Activated CD8-positive, alpha-beta memory T cell treated with anti-CD3 and anti-CD28 coated beads, Interleukin-2, amount 50 U/mL, for 1 hour (primary cell): ENCODE data around the gene TMEM132A.
A peak's percentile ranks its signal among the peaks of the same experiment; 100 is the strongest.
"Not testable (repeated sequence)": the region's sequence is repeated elsewhere in the genome, so short reads cannot be mapped to it uniquely, and the experiment has no call there.

Source experiments
- DNase-seq: peaks from one replicate; pipeline ENCODE4 v3.0.0-alpha.2; 2020; ENCODE audit errors: extremely low read depth

The TMEM132A gene

DNA sequence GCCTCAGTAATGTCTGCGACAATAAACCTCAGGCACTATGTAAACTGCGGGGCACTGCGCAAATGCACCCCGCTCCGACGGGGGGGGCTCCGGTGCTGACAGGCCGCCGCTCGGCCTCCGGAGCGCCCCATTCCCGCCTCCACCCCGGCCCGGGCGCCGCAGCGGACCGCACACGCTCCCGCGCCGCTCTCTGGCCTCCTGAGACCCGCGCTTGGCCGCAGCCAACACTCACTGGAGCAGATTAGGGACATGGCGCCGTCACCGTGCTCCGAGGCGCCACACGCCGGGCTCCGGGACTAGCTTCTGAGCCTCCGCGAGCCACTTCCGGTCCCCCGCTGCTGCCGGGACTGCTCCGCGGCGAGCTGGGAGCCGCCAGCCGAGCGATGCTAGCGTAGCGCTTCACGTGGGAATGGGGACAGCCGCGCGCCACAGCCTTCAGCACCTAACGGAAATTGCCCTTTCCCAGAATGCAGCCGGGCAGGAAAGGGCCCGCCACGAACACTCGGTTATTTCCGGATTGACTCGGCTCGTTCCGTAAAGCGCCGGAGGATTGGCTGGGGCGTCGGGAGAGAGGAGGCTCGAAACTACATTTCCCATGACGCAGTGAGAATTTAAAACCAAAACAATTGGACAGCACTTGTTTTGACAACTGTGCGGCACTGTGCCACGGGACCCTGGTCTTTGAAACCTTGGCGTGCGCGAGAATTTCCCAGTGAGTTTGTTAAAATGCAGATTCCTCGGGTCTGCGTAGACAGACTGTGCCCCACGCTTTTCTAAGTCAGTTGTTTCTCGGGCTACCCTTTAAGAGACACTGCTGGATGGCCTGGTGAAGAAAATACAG lies 17.9 kb upstream of the TMEM132A start, which contains the start of gene PRPF19:
Gene PRPF19 (minus strand): TSS at position 454 of the 841 bp plus-strand sequence. CDS start 203 bp downstream, at position 251.
- peak; percentile 90 for DNase-seq

DNA sequence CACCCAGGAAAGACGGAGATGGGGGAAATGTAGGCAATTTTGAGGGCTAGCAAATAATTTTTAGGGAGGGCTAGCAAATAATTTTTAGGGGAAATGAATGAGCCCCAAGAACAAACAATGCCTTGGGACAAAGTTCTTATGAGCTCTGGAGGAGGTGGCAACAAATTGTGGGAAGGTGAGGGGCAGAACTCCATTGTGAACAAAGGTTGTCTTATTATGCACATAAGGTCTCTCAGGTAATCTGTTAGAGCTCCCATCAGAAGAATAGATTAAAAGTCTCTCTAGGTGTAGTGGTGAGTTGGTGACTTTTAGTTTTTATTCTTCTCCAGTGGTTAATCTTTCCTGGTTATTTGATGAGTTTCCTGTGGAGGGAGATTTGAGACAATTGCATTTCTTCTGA lies 15.5 kb upstream of the TMEM132A start:
- no peak for DNase-seq

DNA sequence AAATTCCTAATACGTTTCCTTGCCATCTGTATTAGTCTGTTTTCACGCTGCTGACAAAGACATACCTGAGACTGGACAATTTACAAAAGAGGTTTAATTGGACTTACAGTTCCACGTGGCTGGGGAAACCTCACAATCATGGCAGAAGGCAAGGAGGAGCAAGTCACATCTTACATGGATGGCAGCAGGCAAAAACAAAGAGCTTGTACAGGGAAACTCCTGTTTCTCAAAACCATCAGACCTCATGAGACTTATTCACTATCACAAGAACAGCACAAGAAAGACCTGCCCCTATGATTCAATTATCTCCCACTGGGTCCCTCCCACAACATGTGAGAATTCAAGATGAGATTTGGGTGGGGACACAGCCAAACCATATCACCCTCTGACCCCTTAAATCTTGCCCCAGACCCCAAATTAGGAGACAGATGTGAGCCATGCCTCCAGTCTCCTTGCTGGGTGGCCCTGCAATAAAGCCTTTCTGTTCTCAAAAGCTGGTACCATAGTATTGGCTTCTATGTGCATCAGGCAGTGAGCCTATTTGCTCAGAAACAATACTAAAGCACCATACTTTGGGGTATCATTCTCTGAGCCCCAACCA lies 14.5 kb upstream of the TMEM132A start:
- not testable (repeated sequence) for DNase-seq

DNA sequence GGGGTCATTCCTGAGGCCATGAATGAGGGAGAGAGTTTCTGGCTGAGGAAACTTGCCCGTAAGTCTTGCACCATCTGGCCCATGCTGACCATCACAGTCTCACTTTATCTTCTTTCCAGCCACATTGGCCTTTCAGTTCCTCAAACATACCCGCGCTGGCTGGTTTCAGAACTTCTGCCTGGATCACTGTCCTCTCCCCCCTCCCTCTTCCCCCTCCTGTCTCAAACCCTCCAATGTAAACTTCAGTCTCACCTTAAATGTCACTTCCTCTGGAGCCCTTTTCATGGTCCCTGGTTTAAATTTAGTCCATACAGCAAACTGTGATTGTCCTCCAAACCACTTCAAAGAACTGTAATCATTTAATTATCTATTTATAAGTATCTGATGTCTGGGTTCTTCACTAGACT lies 14.0 kb upstream of the TMEM132A start:
- DNase-seq, result no peak

DNA sequence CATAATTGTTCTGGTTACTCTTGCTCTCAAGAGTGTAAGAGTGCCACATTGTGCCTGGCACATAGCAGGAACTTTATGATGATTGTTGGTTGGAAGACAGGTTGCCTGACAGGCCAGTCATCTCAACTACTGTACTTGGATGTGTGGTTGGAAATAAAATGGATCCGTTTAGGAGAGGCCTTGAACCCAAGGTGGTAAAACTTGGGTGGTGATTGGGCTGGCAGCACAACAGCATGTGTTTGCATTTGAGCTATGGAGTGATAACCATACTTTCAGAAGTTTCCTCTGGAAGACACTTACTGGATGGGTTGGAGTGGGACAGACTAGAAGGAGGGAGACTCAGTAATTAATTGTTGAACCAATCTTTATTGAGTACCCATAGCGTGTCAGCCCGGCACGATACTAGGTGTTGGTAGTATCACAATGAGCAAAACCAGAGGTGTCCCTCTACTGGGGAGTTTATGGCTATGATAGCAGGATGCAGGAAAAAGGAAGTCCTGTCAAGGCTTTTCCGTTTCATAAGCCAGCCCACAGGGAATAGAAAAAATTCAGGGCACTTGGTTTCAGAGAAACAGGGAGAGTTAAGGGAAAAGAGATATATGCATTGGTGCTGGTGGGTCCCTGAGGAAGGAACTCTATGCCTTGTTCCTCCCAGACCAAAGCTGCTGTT lies 13.4 kb upstream of the TMEM132A start:
- no peak for DNase-seq

DNA sequence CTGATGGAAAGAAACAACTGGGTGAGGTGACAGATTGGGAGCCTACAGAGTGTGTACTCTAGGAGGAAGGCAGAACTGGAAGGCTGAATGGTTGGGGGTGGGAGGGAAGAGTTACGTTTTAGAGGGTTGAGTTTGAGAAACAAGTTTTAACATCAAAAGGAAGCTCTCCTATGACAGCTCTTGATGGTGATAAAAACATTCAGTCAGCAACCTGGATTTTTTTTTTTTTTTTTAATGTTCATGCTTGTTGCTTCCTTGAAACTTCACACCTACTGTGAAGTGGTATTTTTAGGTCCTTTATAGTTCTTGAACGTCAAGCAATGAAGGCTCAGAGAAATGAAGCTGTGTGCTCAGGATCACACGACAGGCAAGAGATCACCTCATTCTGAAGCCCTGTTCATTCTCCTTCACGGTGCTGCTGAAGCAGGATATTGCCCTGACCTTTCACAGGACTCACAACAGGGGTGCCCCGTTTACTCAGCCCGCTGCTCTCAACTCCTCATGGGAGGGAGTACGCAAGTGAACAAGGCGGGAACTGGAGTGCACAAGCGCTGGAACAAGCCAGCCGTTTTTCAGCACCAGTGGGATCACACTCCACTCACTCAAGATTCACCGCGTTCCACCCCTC lies 11.9 kb upstream of the TMEM132A start:
- no peak for DNase-seq

DNA sequence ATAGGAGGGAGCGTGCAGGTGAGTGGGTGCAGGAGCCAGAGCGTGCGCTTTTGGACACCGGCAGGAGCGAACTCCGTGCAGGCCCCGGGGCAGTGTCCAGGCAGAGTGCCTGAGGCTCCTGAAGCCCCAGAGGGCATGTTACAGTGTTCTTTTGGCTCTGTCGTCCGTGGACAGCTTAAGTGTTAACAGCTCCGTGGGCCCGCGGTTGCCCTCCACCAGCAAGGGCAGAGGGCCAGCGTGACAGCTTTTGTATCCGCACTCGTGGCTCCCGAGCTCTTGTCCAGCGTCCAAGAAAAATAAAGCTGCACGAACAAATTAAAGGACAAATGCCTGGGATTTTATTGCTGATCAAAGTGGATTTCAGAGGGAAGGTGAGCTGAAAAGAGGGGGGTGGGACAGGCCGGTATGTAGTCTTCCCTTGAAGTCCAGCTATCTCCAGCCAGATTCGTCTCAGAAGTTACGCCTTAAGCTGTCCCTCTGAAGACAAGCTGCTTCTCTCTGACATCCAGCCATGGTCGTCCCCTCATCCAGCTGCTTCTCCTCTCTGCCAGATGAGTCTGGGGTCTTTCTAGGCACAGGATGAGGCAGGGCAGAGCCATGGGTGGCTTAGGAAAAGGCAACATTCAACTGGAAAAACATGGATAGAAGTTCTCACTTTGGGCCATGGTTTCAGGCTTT lies 11.3 kb upstream of the TMEM132A start:
- DNase-seq, result no peak

DNA sequence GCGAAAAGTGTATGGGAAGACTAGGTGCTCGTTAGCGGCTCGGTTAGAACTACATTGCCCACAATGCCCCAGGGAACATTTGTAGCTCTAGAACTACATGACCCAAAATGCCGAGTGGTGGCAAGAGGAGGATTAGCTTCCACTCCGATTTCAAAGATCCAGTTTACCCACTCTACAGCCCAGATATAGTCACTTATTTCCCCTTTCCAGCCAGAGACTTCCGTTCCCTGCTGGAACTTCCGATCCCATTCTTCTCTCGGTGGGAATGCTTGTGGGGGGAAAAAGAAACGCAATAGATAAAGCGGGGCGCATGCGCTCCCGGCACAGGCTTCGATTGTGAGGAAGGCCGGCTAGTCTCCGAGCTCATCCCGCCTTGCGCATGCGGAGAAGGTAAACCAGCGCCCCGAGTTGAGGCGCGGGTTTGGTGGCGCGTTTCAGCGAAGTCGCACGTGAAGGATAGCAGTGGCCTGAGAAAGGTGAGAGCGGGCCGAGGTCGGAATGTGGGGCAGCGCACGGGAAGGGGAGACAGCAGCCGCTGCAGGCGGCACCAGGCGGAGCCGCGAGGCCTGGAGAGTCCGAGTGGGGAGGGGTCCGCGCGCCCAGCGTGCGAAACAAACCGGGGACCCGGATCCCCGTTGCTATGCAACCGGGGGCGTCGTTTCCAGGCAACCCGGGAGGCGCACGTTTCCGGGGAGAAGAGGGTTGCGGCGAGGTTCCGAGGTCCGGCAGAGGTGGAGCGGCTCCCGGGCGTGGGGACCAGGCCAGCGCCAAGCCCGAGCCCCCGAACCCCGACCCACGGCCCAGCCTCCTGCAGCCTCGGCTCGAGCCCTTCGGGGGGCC lies 10.2 kb upstream of the TMEM132A start, which contains the start of gene TMEM109:
Gene TMEM109 (plus strand): TSS at position 366 of the 840 bp plus-strand sequence. CDS start 5,536 bp downstream, outside the sequence.
- peak; percentile 70 for DNase-seq

DNA sequence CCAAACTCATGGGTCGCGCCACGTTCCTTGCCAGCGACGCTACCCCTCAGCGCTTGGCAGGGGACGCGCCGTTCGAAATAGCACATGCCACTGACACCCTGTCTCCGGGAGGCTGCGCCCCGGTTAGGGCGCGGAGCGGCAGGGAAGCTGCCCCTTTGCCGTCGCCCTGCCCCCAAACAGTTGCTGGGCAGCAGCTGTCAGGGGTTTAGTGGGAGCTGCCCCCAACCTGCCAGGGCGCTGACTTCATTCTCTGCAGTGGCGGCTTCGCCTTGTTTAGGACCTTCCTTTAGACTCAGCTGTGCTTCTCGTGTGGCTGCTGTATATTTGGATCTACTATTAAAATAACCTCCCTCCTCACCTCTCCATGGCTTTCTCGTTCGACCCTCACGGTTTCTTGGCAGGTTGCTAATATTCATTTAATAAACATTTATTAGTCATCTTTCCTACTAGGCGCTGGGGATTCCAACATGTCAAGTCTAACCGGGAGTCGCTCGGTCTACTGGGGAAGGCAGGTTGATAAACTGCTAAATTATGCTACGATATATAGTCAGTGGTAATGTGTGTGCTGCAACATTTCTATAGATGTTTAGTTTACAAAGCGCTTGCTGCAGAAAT lies 9.5 kb upstream of the TMEM132A start:
- DNase-seq, result no peak

DNA sequence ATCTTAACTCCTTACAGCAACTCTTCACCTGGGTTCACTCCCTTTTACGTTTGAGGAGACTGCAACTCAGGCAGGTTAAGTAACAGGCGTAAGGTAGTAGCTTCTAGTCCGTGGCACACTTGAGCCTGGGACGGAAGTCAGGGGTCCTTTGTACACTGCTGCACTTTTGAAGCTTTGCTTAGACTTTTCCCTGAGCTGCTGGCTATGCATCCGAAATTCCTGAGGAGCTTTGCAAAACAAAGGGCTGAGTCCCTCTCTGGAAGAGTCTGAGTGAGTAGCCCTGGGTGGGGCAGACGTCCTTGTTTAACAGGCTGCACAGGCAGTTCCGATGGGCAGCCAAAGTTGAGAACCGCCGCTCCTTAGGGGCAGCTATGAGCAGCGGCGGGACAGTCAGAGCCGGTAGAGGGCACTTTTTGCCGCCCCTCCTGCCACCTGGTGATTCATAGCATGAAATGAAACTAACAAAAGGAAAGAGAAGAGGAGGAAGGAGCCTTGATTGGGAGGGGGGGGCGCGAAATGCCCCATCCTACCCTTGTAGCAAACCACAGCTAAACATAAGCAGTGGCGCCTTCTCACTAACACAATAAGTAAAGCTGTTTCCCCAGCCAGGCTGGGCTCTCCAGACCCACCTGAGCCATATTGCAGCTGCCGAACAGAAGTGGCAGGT lies 8.9 kb upstream of the TMEM132A start:
- DNase-seq, result peak; percentile 41

DNA sequence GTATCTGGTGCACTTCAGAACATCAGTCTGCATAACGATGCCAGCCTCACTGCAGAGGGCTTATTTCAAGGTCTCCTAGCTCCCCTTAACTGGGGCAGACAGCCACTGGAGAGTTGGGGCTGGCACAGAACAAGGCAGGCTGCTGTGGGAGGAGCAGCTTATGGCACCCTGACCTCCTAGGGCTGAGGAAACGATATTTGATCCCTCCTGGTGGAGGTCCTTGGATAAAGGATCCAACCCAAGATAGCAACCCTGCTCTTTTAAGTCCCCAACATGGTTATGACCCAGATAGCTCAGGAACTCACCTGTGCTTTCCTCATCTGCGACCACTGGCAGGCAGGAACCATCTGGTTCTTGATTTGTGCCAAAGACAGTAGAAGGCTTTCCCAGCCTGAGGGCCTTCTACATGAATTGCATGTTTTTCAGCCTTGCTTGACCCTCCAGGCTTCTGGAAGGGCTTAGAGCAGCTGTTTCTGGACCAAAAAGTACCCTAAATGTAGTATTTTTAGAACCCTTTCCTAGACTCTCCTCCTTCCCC lies 7.5 kb upstream of the TMEM132A start:
- no peak for DNase-seq

DNA sequence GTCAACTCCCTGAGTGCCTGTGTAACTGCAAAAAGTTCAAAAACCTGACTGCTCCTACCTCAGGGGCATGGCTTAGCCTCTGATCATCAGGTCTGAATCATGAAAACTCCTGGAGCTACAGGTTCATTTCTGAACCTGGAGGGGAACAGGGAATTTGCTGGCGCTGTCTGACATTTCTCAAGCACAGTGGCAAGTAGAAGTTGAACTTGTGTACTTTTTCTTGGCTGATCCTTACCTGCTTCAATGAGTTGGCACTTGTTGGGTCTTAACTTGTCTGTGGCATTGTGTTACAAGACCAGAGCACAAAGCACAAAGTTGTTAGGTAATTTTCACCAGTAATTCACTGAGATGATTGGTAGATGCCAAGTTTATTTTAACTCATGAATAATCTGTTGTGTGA lies 7.0 kb upstream of the TMEM132A start:
- DNase-seq, result no peak

DNA sequence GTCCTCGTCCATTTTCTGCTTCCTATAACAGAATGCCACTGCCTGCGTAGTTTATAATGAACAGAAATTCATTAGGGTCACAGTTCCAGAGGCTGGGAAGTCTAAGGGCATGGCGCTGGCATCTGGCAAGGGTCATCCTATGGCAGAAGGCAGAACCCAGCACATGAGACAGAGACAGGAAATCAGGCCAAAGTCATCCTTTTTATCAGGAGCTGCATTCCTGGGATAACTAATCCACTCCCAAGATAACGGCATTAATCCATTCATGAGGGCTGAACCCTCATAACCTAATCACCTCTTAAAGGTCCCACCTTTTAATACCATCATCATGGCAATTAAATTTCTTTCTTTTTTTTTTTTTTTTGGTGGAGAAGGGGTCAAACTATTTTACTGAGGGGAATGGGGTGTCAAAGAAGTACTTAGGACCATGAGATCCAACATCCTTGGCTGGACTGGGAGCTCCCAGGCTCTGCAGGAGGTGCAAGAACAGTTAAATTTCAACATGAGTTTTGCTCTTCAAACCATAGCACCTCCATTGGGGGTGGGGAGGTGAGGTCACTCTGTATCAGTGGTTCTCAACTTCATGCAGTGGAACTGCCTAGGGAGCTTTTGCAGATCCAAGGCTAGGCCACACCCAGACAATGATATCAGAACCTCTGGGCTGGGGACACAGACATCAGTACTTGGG lies 5.9 kb upstream of the TMEM132A start:
- no peak for DNase-seq

DNA sequence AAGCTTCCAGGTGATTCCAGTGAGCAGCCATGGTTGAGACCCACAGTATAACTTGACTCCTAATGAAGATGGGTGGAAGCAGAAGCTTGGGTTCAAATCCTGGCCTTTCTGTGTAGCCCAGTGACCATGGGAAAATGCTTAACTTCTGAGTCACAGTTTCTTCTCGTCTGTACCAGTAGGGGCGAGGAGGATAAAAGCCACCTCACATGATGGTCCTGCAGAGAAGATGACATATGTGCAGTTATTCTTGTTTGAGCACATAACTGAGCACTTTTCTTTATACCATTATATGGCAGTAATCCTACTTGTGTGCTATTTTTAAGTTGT lies 5.4 kb upstream of the TMEM132A start:
- no peak for DNase-seq

DNA sequence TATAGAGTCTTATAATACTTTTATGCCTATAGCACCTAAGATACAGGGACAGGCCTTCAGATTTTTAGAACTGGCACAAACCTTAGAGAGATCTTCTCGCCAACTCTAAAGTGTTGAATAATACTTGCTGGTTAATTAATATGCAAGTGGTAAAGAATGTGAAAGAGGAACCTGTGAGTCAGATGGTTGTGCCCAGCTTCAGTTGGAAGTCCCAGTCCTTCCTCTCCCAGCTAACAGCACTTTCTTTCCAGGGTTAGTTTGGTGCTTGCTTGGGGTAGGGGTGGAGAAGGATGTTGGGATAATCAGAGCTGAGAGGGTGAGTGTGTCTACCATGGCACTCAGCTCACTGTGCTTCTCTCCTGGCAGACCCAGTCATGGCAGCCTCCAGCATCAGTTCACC lies 4.9 kb upstream of the TMEM132A start:
- no peak for DNase-seq

DNA sequence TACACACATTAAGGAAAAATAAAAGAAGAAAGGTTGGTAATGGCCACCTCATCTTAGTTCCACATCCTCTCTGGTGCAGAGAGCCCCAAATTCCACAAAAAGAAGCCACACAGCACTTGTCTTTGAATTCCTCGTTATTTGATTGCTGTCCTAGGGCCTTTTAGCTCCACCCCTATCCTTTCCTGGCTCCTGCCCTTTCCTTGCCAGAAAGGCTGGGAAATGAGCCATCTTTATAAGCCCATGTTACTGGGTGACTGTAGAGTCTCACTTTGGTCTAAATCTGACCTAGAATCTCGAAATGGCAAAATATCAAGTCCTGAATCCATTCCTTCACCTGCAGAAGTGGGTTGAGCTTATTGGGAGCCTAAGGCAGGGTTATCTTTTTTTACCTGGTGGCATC lies 4.3 kb upstream of the TMEM132A start:
- DNase-seq, result no peak

DNA sequence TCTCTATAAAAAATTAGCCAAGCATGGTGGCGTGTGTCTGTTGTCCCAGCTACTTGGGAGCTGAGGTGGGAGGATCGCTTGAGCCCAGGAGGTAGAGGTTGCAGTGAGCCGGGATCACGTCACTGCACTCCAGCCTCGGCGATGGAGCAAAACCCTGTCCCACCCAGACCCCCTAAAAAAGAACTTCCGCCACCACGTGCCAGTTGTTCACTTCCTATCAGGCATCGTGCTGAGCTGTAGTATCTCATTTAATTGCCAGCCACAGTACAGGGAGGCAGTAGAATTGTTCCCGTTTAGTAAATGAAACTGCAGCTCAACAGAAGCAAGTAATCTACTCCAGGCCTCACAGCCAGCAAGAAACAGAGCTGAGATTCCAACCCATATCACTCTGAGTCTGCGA lies 3.0 kb upstream of the TMEM132A start:
- DNase-seq, result no peak

DNA sequence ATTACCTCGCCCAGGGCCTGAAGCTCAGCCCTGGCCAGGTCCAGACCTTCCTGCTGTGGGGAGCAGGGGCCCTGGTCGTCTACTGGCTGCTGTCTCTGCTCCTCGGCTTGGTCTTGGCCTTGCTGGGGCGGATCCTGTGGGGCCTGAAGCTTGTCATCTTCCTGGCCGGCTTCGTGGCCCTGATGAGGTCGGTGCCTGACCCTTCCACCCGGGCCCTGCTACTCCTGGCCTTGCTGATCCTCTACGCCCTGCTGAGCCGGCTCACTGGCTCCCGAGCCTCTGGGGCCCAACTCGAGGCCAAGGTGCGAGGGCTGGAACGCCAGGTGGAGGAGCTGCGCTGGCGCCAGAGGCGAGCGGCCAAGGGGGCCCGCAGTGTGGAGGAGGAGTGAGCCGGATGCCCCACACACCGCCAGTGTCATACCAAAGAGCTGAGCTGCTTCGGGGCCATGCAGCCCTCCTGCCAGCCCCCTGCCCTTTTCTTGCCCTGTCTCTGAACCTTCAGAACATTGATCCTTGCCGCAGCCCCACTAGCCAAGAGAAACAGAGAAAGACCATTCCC lies 2.4 kb upstream of the TMEM132A start:
- DNase-seq, result no peak

DNA sequence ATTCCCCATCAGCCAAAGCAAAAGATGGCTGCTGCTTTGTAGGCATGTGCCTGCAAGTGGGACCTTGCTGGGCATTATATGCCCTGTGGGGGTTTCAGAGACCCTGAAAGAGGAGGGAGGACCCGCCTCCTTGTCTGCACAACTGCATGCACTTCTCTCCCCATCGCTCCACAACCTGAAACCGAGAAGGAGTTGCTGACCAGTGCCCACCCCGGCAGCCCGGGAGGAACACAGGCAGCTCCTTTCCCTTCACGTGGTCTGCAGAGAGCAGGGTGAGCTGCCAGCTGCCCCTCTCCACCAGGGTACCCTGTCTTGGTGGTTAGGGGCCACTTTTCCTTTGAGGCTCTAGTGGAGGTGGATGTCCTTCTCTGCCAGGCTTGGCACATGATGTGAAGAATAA lies 1.4 kb upstream of the TMEM132A start:
- DNase-seq, result no peak
